Measurements from ENCODE around the gene ASTL.

DNA sequence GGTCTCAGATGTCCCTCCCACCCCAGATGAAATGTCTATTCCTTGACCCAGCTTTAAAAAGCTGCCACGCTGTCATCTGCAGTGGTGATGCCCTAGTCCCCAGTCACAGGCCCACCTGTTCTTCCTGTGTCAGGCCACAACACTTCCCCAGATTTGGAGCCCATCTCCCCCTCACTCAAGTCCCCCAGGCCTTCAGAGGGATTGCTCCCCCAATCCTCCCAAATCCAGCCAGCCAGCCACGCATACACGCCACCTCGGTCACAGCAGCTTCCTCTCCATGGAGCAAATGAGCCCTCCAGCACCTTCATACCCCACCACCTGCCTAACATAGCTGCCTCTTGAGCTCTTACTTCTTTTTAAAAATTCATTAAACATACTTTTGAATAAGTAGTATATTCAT lies 7.8 kb downstream of the ASTL start:
- TF ChIP-seq, protein P1, sequence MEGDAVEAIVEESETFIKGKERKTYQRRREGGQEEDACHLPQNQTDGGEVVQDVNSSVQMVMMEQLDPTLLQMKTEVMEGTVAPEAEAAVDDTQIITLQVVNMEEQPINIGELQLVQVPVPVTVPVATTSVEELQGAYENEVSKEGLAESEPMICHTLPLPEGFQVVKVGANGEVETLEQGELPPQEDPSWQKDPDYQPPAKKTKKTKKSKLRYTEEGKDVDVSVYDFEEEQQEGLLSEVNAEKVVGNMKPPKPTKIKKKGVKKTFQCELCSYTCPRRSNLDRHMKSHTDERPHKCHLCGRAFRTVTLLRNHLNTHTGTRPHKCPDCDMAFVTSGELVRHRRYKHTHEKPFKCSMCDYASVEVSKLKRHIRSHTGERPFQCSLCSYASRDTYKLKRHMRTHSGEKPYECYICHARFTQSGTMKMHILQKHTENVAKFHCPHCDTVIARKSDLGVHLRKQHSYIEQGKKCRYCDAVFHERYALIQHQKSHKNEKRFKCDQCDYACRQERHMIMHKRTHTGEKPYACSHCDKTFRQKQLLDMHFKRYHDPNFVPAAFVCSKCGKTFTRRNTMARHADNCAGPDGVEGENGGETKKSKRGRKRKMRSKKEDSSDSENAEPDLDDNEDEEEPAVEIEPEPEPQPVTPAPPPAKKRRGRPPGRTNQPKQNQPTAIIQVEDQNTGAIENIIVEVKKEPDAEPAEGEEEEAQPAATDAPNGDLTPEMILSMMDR (IDR thresholded peaks at IDR 0.05) = no peak
- no peak for TF ChIP-seq ZFX (IDR thresholded peaks at IDR 0.05; ENCODE audit: borderline replicate concordance)
